ENCODE measurements around the gene MEP1B.
"Not testable (repeated sequence)": the region's sequence is repeated elsewhere in the genome, so short reads cannot be mapped to it uniquely, and the experiment has no call there.

Gene MEP1B

GRCh38 chr18:32209685-32210445, 20.0 kb downstream of the MEP1B start:
- no peak for DNase-seq (ENCODE audit: low read depth in 2 of 2)

DNA sequence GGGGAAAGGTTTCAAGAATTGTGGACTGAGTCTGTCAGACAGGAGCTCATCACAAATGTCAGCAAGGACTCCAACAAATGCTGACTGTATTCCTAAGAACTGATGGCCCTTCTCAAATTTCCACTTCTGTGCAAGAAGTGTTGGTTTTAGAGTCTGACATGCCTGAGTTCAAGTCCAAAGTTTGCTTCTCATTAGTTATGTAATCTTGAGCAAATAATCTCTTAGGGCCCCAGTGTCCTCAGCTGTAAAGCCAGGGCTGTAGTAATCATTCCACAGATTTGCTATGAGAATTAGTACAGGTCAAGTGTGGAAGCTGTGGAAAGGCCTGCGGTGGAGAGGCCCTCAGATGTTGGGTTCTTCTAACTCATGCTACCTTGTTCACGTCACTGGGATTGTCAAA, 23.9 kb downstream of the MEP1B start:
- no peak for DNase-seq (ENCODE audit: low read depth in 2 of 2)

DNA sequence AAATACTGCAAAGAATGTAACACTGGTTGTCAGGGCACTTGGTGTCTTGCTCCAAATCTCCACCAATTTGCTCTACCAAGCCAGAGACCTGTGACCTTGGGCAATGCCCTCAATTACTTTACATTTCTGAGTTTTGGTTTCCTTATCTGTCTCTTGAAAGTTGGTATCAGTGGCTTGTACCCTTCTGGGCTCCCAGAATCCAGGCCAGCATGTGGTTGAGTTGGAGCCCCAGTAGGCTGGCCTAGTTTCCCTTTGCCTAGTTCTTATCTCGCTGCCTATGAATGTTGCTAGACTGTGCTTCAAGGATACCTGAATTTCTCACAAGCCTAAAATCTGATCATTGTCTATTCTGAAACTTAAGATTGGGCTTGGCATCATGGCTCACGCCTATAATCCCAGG, 26.6 kb downstream of the MEP1B start:
- DNase-seq (ENCODE audit: low read depth in 2 of 2), result no peak

GRCh38 chr18:32219431-32220018, 29.7 kb downstream of the MEP1B start:
- DNase-seq (ENCODE audit: low read depth in 2 of 2), result no peak

GRCh38 chr18:32233348-32233747, 43.5 kb downstream of the MEP1B start:
- DNase-seq (ENCODE audit: low read depth in 2 of 2), result not testable (repeated sequence)

- DNase-seq (ENCODE audit: low read depth in 2 of 2), result no peak
Measured at GRCh38 chr18:32237049-32237448, 47.2 kb downstream of the MEP1B start.

DNA sequence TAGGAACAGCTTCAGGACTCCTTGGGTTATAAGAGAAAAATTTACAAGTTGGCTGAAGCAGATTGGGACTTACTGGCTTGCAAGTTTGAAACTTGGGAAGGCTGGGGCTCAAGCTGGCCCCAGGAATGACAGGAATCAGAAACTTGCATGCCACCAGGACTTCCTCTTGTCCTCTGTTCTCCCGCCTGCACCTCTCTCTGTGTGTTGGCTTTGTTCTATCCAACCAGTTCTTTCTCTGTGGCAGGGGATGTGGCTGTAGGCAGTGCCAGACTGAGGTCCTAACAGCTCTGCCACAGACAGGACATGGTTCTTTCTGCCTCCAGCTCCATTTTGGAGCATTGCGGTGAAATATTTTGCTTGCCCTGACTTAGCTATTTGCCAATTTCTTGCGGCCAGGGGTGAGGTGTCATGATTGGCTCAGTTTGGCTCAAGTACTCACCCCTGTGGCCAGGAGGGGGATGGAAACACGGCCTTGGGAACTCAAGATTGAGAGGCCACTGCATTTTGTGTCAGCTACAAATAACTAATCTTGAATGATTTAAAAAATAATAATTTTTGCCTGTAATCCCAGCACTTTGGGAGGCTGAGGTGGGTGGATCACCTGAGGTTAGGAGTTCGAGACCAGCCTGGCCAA, 48.9 kb downstream of the MEP1B start:
- no peak for DNase-seq (ENCODE audit: low read depth in 2 of 2)

GRCh38 chr18:32242395-32242794, 52.6 kb downstream of the MEP1B start:
- DNase-seq (ENCODE audit: low read depth in 2 of 2), result no peak

GRCh38 chr18:32243358-32243757, 53.5 kb downstream of the MEP1B start:
- DNase-seq (ENCODE audit: low read depth in 2 of 2), result no peak

DNA sequence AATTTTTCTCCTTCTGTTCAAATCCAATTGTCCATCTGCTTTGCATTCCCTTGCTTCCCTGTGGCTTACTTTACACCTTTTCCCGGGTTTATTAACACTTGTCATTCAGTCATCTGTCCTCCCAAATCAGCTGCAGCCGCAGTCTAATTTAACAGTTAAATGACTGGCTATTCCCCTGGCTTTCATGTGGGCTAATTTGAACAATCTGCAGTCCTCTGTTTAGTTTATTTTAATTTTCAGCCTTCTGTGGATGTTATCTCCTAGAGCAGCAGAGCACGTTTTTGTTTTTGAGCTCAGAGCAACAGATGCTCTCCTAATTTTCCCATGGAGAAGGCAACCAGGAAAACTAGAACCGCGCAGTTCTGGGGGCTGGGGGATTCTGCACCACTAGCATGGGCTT, 55.0 kb downstream of the MEP1B start:
- no peak for DNase-seq (ENCODE audit: low read depth in 2 of 2)

- DNase-seq (ENCODE audit: low read depth in 2 of 2), result no peak
Measured at GRCh38 chr18:32249147-32249929, 59.5 kb downstream of the MEP1B start.

GRCh38 chr18:32251466-32251865, 61.6 kb downstream of the MEP1B start:
- DNase-seq (ENCODE audit: low read depth in 2 of 2), result no peak

DNA sequence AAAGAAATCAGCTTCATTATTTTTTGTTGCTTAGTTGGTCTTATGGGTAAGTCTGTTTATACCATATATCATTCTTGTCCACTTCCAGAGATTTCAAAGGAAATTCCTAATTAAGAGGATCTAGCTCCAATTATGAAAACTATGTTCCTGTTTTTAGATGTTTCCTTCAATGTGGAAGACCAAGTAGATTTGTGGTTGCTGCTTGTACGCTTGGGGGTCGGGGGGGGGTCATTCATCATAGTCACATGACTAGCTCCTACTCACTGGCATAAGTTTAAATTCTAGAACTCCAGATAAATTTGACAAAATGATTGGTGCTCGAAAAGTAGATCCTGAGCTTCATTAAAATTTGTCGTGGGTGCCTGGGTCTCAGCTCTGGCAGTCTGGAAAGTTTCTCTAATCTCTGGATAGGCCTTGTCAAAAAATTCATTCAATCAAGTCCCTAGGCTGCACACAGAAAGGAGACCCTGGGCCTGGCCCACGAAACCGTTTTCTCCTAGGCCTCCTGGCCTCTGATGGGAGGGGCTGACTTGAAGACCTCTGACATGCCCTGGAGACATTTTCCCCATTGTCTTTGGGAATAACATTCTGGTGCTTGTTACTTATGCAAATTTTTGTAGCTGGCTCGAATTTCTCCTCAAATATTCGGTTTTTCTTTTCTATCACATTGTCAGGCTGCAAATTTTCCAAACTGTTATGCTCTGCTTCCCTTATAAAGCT, 62.5 kb downstream of the MEP1B start:
- DNase-seq (ENCODE audit: low read depth in 2 of 2), result no peak

DNA sequence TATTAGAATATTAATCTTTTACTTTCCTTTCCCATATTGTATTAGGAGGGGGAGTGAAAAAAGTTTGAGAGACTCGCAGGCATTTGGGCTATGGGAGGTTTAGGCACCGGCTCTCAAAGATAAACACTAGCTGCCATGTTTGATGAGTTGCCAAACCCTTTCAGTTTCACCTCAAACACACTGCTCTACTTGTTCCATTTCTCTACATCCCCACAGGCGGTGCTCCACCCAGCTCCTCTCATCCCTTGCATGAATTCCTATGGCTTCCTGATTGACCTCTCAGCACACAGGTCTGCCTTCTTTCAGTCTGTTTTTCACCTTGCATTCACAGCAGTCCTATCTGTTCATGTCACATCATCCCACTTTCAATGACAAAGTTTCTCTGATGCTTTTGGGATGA, 65.7 kb downstream of the MEP1B start:
- DNase-seq (ENCODE audit: low read depth in 2 of 2), result no peak

DNA sequence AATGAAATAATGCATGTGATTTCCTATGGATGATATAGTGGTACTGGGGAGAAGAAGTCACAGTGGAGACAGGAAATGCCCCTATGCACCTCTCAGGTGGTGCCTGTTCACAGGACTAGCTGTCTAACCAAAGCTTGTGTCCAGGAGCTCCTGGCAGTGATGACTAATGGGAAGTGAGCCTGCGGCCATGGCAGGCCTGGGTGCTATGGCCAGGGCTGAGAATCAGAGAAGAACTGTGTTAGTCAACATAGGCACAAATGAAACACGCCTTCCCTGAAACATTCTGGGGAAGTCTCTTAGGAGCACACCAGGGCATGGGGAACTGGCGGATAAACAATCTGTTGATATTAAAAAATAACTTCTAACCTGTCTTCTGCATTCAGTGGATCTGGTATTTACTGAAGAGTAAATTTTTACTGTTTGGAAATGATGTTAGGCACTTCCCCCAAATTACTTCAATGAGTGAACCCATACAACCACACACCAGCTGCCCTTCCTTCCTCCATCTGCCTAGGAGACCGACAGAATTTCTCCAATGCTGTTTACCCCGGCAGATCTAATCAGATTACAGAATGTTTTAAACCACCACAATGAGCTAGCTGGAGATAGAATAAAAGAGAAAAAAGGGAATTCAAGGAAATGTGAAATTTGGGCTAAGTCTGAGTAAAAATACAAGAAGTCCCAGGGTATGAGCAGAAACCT, 67.4 kb downstream of the MEP1B start:
- DNase-seq (ENCODE audit: low read depth in 2 of 2), result no peak

DNA sequence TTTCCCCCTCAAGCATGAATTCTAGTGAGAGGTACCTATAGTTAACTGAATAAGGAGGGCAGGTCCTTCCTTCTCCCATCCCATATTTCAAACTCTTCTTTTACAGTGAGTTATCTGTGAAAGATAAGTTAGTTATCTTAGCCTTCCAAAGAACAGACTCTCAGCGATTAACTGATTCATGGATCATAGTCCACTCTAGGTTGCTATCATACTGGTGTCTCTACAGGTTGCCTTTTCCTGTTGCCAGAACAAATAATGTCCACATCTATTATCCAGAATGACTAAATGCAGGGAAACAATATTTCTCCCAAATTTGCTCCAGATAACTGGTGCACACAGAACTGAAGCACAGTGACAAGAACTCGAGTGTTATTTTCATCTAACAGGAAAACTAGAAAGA, 68.3 kb downstream of the MEP1B start:
- no peak for DNase-seq (ENCODE audit: low read depth in 2 of 2)

GRCh38 chr18:32258558-32259204, 68.8 kb downstream of the MEP1B start:
- DNase-seq (ENCODE audit: low read depth in 2 of 2), result no peak

DNA sequence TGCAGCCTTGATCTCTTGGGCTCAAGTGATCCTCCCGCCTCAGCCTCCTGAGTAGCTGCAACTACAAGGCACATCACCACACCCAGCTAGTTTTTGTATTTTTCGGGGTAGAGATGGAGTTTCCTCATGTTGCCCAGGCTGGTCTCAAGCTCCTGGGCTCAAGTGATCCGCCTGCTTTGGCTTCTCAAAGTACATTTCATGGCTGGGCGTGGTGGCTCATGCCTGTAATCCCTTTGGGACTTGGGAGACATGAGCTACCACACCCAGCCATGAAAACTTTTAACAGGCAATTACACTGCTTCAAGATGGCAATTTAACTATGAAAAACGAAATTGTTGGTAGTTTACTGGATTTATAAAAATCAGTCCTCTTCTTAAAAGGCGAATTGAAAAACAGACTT, 69.7 kb downstream of the MEP1B start:
- no peak for DNase-seq (ENCODE audit: low read depth in 2 of 2)

GRCh38 chr18:32261003-32261402, 71.2 kb downstream of the MEP1B start:
- DNase-seq (ENCODE audit: low read depth in 2 of 2), result no peak

DNA sequence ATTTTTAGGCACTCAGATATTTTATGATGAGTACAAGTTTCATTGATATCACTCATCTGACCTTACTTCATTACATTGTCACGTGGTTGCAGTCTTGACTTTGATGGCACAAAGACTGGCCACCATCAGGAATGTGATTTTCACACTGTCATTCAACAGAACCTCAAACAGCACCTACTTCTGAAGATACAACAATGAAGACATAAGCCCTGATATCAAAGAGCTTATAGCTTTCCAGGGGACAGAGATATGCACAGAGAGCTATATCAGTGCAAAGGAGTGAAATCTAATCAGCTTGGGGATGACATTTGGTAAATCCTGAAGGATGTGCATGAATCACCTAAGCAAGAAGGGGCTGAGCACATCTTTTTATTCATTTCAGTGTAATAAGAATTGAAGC, 72.3 kb downstream of the MEP1B start:
- no peak for DNase-seq (ENCODE audit: low read depth in 2 of 2)

DNA sequence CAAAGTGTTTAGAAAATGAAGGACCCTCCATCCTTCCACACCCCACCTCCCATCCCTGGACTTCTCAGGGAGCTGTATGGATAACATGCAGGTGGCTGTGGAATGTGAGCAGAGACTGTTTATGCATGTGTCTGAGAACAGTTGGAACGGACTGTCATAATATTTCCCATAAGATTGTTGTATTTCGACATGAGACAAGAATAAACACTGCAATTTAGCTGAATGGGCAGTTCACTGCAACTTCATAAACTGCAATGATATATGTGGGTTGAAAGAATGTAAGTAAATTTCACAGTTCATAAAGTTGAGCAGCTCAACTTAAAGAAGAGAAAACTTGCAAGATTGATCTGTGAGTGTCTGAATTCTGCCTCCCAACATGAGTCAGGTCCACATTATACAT, 74.6 kb downstream of the MEP1B start:
- DNase-seq (ENCODE audit: low read depth in 2 of 2), result no peak

All from fibroblast of skin of left quadriceps (primary cell).